Dermis microvascular lymphatic vessel endothelial cell (primary cell): ENCODE measurements around the gene SPOCD1. TPM values are rescaled to one million over a fixed set of nuclear protein-coding genes. Genes with fewer than 3 reads are reported as not detected.

Source experiments
- DNase-seq, 2 donors: peaks; one replicate each; pipeline versions ENCODE4 v3.0.0 to v3.0.0-alpha.2; 2010; ENCODE audit warnings: low read depth in 2 of 2
- total RNA-seq: library from RNA; depleted of rRNA; stranded (reverse); fragments of >200 nt; gene quantifications from 2 replicates; pipeline ENCODE4 v1.2.1, GENCODE V29; 2014

The SPOCD1 gene
- total RNA-seq, 1 donor from 2014 or later, result 4.0 TPM

- DNase-seq, result no peak
These were observed 28.1 kb downstream of the SPOCD1 start for GRCh38 chr1:31787786-31788137.

GRCh38 chr1:31787261-31787660, 28.6 kb downstream of the SPOCD1 start:
- DNase-seq, result no peak

- DNase-seq, result no peak
These were observed 29.3 kb downstream of the SPOCD1 start for GRCh38 chr1:31786366-31787060.

GRCh38 chr1:31785947-31786290, 29.9 kb downstream of the SPOCD1 start:
- DNase-seq, result no peak

- DNase-seq, result no peak
These were observed 30.5 kb downstream of the SPOCD1 start for GRCh38 chr1:31785020-31785946.

- no peak for DNase-seq
These were observed 31.3 kb downstream of the SPOCD1 start for GRCh38 chr1:31784356-31785019.

- no peak for DNase-seq
These were observed 32.0 kb downstream of the SPOCD1 start for GRCh38 chr1:31783846-31784245.

- no peak for DNase-seq
These were observed 33.1 kb downstream of the SPOCD1 start for GRCh38 chr1:31782421-31783410.

GRCh38 chr1:31781756-31782371, 34.0 kb downstream of the SPOCD1 start:
- DNase-seq, result no peak

GRCh38 chr1:31781138-31781755, 34.6 kb downstream of the SPOCD1 start:
- DNase-seq, result no peak

- DNase-seq, result no peak
These were observed 35.2 kb downstream of the SPOCD1 start for GRCh38 chr1:31780632-31781031.

GRCh38 chr1:31779687-31780086, 36.1 kb downstream of the SPOCD1 start:
- DNase-seq, result no peak

GRCh38 chr1:31778763-31779488, 36.9 kb downstream of the SPOCD1 start:
- no peak for DNase-seq

GRCh38 chr1:31776516-31776915, 39.3 kb downstream of the SPOCD1 start:
- DNase-seq, result no peak

- DNase-seq, result no peak
These were observed 39.8 kb downstream of the SPOCD1 start for GRCh38 chr1:31776032-31776431.

GRCh38 chr1:31775210-31775999, 40.4 kb downstream of the SPOCD1 start:
- DNase-seq, result no peak

- DNase-seq, result no peak
These were observed 41.3 kb downstream of the SPOCD1 start for GRCh38 chr1:31774495-31774894.

- no peak for DNase-seq
These were observed 42.0 kb downstream of the SPOCD1 start for GRCh38 chr1:31773861-31774260.
